Anterior cingulate cortex (tissue), 58 donors: ENCODE results near the gene OLFM2.
"Not testable (repeated sequence)": the region's sequence is repeated elsewhere in the genome, so short reads cannot be mapped to it uniquely, and the experiment has no call there.

Experiments used
- DNase-seq, 58 donors: peaks; one replicate each; lab custom pipeline; 2025; lab: John Stamatoyannopoulos, UW

The OLFM2 gene

DNA sequence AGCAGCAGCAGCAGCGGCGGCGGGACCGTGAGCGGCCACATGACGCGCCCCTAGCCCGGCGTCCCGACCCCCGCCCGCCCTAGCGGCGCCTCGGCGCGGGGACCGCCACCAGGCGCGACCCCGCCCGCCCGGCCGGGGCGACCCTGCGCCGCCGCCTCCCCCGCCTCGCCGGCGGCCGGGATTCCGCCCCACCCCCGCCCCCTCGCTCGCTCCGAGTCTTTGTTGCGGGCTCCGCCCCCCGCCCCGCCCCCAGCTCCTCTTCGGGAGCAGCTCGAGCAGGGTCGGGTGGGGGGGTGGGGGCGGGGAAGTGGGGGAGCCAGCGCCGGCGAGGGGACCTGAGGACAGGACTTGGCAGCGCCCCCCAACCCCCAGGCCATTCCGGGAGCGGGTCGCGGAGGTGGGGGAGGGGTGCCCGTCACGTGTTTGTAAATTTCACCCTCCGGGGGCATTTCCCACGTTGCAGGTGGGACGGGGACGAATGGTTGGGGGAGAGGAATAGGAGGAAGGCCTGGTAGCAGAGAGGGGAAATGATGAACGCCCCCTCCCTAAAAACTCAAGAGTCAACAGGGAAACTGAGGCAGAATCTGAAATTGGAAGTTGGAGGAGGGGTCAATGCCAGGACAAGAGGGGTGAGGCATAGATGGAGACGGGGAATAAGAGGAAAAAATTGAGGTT, at the start of gene OLFM2:
TSS of gene OLFM2 (minus strand) at position 190 of the 675 bp plus-strand sequence. CDS start at position 41, 149 bp downstream.
- peak in 36 of 58 donors; percentile 2 to 63 (median 22) for DNase-seq

GRCh38 chr19:9981406-9982260, 45.3 kb upstream of the OLFM2 start:
- no peak for DNase-seq

- no peak for DNase-seq
Observed at GRCh38 chr19:9972103-9972502, 35.8 kb upstream of the OLFM2 start.

DNA sequence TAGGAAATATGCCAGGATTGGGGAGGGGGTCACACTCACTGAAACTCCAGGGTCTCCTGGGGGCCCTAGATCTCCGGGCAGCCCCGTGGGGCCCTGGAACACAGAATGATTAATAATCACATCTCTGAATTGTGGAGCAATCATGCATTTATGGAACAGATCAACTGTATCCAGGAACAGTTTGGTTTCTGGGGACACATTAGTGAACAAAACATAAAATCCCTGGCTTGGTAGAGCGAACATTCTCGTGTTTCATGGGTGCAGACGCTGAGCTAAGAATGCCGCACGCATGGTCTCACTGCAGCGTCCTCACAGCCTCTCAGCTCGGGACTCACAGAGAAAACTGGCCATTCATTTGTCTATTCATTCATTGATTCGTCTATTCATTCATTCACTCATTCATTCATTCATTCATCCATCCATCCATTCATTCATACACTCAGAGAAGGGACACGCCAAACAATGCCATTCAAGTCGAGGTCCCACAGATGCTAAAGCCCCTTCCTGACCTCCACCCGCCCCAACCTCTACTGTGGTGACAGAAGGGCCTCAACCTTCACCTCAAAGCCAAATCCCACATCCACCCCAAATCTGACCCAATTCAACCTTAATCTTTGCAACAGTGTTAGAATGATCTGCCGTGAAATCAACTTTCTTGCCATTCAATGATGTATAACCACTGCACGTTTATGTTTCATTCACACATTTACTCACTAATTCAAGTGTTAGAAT, 35.0 kb upstream of the OLFM2 start:
- DNase-seq: no peak

GRCh38 chr19:9970481-9970880, 34.2 kb upstream of the OLFM2 start:
- no peak for DNase-seq

DNA sequence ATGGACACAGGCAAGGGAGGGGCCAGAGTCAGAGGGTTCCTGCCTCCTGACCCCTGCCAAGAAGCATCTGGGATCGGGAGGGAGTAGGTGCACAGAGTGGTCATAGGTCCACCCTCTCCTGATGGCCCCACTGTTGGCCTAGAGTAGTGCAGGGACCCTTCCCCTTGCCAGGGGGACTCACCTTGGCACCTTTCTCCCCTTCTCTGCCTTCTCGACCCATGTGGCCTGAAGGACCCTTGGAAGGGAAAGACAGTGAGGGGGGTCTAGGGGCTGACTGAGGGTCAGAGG, 33.3 kb upstream of the OLFM2 start:
- DNase-seq: no peak

DNA sequence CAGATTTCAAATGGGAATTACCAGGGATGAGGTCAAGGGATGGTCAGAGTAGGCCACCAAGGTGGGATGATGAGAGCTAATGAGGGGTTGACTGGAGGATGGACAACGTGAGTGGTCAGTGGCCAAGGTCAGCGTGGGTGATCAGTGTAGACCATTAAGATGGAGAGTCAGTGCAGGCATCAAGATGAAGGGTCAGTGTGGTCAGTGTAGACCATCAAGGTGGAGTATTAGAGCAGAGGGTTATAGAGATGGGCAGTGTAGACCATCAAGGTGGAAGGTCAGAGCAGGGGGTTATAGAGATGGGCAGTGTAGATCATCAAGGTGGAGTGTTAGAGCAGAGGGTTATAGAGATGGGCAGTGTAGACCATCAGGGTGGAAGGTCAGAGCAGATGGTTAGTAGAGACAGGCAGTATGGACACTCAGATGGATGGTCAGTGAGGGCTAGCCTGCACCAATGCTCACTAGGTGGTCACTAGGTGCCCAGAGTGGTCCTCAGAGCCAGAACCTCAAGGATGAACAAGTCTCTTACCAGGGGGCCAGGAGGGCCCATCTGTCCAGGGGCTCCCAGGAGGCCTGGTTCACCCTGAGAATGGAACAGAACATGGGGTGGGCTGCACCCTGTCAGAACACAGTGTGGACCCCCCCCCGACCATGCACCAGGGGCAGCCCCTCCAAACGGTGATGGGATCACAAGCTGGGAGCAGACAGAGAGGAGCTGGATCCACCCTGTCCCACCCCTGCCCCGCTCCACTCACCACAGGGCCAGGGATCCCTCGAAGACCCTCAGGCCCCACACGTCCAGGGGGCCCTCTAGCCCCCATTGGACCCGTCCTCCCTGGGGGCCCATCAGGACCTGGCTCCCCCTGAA, 32.7 kb upstream of the OLFM2 start:
- DNase-seq: no peak

DNA sequence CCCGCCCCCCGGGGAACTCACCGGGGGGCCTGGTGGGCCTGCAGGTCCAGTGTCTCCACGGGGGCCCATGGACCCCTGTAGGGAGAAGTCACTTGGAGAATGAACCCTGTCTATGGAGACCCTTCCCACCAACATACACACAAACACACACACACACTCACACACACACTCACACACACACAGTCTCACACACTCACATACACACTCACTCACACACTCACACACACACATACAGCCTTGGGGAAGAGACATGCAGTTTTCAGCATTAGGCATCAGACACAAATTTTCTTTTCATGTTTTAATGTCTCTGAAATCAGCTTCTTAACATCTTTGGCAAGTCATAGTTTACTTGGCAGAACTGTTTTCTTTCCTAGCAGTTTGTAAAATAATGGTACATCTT, 31.0 kb upstream of the OLFM2 start:
- DNase-seq: no peak

DNA sequence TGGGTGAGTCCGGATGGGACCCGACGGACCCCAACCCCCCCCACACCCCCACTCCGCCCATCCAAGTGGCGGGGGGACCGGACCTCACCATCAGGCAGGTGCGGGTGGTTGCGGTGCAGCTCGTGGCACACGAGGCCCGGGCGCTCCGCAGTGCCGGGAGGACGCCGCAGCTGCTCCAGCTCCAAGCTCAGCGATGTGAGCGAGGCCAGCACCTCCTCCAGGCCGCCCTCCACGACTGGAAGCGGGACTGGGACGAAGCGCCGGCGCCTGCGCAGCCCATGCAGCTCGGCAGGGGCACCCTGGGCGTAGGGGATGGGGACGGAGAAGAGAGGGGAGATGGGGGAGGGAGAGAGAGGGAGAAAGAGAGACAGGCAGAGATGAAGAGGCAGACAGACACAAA, 30.1 kb upstream of the OLFM2 start:
- DNase-seq: no peak

DNA sequence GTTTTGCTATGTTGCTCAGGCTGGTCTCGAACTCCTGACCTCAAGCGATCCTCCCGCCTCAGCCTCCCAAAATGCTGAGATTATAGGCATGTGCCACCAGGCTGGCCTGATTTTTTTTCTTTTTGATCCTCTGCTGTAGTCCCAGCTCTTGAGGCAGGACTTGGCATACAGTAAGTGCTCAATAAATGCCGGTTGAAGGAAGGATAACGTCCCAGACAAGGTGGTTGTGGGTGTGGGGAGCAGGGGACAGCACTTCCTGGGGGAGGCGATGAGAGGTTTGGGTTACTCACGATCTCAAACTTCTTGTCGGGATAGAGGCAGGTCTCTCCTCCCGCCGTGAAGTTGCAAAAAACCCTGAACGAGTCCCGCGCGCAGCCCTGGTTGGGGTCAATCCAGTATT, 29.7 kb upstream of the OLFM2 start:
- DNase-seq: no peak

DNA sequence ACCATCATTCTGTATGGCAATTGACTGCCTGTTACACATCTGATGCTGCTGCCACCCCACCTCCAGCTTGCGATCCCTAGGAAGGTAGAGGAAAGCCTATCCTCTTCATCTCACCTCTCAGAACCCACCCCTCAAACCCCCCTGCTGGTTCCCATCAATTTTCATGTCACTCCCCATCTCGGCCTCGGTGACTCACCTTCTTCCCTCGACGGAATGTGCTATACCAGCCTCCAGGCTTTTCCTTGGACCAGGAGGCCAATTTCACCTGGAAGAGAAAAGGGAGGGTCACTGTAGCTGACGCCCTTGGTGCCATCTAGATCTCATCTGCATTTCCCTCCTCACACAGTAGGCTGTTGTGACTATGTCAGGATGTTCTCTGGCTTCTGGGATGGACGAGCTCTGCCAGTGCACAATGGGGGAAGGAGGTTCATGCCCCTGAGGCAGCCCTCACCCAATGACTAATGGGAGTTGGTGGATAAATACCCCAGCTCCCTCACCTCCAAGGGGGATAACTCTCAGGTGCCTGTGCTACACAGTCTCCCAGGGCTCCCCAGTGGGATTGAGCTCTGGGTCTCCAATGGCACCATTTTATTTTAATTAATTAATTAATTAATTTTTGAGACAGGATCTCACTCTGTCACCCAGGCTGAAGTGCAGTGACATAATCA, 26.4 kb upstream of the OLFM2 start:
- no peak for DNase-seq

- no peak for DNase-seq
Observed at GRCh38 chr19:9961103-9961502, 24.8 kb upstream of the OLFM2 start.

DNA sequence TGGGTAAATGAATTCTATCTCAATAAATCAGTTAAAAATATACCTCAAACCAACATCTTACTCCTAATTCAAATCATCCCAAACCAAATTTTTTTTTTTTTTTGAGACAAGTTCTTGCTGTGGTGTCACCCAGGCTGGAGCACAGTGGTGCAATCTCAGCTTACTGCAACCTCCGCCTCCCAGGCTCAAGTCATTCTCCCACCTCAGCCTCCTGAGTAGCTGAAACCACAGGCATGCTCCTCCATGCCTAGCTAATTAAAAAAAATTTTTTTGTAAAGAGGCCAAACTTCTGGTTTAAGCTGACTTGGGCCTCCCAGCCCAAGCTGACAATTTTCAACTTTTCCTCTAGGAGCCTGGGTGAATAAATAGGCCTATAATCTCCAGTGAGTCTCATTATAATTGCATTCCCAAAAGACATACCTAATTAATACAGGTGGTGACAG, 22.1 kb upstream of the OLFM2 start:
- no peak for DNase-seq

DNA sequence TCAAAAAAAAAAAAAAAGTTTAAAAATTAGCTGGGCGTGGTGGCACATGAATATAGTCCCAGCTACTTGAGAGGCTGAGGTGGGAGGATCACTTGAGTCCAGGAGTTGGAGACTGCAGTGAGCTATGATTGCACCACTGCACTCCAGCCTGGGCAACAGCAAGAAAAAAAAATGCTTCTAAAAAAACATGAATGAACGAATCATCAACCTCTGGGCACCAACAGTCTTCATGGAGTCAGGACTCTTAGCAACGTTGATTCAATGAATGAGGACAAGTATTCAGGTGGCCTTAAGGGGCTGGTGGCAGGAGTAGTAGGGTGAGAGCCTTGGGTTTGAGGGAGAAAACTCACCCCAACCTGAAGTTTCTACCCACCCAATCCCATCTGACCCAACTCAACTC, 20.6 kb upstream of the OLFM2 start:
- DNase-seq: no peak

DNA sequence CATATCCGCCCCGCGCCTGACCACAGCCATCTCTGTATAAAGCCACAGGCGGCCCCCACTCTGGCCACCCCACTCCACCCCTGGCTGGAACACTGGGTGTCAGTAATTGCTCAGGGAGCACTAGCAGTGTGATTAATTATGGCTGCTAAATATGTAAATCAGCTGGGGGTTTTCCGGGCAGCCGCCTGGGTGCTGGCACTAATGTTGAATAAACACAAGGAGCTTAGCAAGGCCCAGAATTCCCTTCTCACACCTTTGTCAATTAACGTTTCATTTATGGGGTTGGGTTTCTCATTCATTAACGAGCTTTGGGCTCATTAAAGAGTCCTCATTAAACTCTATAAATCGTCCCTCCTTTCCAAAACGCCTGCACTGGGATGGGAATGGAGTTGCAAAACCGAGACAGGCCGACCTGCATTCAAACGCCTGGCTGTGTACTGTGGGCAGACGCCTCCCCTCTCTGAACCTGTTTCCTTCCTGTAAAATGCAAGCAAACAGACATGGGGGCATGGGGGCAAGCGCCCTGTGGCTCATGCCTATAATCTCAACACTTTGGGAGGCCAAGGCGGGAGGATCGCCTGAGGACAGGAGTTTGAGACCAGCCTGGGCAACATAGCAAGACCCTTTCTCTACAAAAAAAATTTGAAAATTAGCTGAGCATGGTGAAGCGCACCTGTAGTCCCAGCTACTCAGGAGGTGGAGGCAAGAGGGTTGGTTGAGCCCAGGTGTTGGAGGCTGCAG, 17.7 kb upstream of the OLFM2 start:
- peak in 52 of 58 donors; percentile 6 to 90 (median 58) for DNase-seq

DNA sequence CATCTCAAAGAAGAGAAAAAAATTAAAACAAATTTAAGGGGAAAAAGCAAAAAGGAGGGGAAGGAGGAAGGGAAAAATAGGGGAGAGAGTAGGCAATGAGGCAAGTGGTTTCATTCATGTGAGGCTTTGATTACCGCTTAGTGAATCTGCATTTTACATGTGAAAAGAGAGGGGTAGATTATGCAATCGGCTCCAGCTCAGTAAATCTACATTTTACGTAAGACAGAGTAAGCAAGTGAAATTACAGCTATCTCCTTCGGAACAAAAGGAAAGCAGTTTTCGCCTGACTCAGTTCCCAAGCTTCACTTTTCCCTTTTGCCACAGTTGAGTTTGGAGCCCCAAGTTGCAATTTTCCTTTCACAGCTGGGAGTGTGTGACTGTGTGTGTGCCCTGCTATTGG, 16.0 kb upstream of the OLFM2 start:
- DNase-seq: peak in 1 of 58 donors; percentile 0

DNA sequence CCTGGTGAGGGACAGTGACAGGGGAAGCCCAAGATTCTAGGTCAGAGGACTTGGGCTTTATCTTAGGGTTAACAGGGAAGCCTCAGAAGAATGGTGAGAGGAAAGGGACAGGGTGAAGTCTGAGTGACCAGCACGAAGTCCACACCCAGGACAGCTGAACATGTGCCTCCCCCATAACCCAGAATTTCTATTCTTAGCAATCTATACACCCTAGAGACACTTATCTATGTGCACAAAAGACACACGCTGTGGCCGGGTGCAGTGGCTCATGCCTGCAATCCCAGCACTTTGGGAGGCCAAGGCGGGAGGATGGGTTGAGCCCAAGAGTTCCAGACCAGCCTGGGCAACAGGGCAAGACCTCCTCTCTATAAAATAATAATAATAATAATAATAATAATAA, 11.1 kb upstream of the OLFM2 start:
- no peak for DNase-seq

GRCh38 chr19:9946528-9947125, 10.3 kb upstream of the OLFM2 start:
- not testable (repeated sequence) for DNase-seq
